ENCODE results near the gene RPA1. TPM values are rescaled to one million over a fixed set of nuclear protein-coding genes. Genes with fewer than 3 reads are reported as not detected.

The RPA1 gene
- total RNA-seq, 1 experiment from 2014 or later: 211 TPM

DNA sequence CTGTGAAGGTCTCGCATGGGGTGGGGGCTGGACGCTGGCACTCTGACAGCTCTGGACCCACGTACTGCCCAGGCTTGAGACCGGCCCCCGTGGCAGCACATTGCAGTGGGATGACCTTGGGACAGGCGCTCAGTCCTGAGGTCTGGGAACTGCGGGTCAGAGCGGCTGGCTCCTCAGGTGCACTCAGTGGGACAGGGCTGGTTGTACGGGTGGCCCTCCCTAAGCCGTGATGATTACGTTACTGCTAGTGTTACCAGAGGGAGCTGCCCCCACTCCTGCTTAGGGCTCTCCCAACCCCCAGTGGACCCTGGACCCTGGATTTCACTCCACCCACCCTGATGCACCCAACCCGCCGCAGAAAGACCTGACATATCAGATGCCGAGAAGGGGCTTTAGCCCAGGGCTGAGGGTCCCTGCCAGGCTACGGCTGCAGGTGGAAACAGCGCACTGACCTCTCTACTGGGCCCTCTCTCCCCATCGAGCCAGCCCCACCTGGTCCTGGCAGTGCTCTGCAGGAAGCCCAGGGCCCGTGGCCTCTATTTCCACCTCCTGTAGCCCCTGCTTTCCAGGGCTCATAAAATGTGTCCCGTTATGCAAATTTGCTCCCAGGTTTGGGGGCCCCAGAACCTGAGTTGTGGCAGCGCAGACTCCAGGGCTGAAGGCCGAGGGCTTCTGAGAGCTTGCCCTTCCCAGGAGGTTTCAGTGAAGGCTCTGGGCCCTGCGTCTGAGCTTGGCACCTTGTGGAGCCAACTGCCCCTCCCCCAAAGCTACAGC lies 118.1 kb downstream of the RPA1 start:
- BruUV-seq (replicated peaks): no TSS peak
- TF ChIP-seq, protein P1, sequence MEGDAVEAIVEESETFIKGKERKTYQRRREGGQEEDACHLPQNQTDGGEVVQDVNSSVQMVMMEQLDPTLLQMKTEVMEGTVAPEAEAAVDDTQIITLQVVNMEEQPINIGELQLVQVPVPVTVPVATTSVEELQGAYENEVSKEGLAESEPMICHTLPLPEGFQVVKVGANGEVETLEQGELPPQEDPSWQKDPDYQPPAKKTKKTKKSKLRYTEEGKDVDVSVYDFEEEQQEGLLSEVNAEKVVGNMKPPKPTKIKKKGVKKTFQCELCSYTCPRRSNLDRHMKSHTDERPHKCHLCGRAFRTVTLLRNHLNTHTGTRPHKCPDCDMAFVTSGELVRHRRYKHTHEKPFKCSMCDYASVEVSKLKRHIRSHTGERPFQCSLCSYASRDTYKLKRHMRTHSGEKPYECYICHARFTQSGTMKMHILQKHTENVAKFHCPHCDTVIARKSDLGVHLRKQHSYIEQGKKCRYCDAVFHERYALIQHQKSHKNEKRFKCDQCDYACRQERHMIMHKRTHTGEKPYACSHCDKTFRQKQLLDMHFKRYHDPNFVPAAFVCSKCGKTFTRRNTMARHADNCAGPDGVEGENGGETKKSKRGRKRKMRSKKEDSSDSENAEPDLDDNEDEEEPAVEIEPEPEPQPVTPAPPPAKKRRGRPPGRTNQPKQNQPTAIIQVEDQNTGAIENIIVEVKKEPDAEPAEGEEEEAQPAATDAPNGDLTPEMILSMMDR (conservative IDR thresholded peaks at IDR 0.05; ENCODE audit: low read depth, low read length): no peak
- no peak for TF ChIP-seq EZH2 (IDR thresholded peaks at IDR 0.05; ENCODE audit: borderline replicate concordance, low read depth, low read length, poor library complexity, severe bottlenecking)
- Histone ChIP-seq H3K27ac (ENCODE audit: low read depth, low read length, poor library complexity, severe bottlenecking) (no peak overlapping the region), H3K4me3 (ENCODE audit: low read depth, low read length, poor library complexity, severe bottlenecking) (no peak overlapping the region), H3K27me3 (replicated peaks; ENCODE audit: insufficient read depth, low read depth, low read length, poor library complexity) (no peaks in the 10 kb centered on the region), H3K4me1 (ENCODE audit: insufficient read depth, low read length, poor library complexity, severe bottlenecking) (no peaks in the 10 kb centered on the region), H3K9me3 (ENCODE audit: low read depth, low read length, poor library complexity, severe bottlenecking) (no peaks in the 10 kb centered on the region), H3K36me3 (ENCODE audit: insufficient read depth, low read length, poor library complexity, severe bottlenecking) (no peaks in the 10 kb centered on the region)
- POLR2A ChIA-PET (ENCODE audit: low non-redundant PET): no interaction called here
- CTCF ChIA-PET: no interaction called here
- DNase-seq (ENCODE audit: low spot score): no peak
- intact Hi-C loops (cut with micrococcal nuclease; ENCODE audit: unreplicated experiment): no loop called here

DNA sequence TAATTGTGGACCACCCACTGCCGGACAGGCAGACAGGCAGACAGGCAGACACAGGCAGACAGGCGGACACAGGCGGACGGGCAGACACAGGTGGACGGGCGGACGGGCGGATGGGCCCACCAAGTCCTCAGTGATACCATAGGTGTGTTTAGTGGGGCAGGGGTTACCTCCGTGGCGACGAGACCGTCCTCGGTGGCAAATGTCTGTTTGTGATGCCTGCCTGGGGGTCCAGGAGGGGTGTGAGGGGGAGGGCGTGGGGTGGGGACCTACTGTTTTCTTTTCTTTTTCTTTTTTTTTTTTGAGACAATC lies 118.7 kb downstream of the RPA1 start:
- POLR2A ChIA-PET (ENCODE audit: low non-redundant PET): no interaction called here
- TF ChIP-seq, protein P1 (conservative IDR thresholded peaks at IDR 0.05; ENCODE audit: low read depth, low read length): no peak
- TF ChIP-seq EZH2 (IDR thresholded peaks at IDR 0.05; ENCODE audit: borderline replicate concordance, low read depth, low read length, poor library complexity, severe bottlenecking): no peak
- H3K9me3 ChIP-seq (ENCODE audit: low read depth, low read length, poor library complexity, severe bottlenecking): no peaks in the 10 kb centered on the region
- no peaks in the 10 kb centered on the region for H3K36me3 ChIP-seq (ENCODE audit: insufficient read depth, low read length, poor library complexity, severe bottlenecking)
- intact Hi-C loops (cut with micrococcal nuclease; ENCODE audit: unreplicated experiment): no loop called here
- no peaks in the 10 kb centered on the region for H3K27me3 ChIP-seq (replicated peaks; ENCODE audit: insufficient read depth, low read depth, low read length, poor library complexity)
- DNase-seq (ENCODE audit: low spot score): no peak
- no TSS peak for BruUV-seq (replicated peaks)
- CTCF ChIA-PET: no interaction called here
- no peaks in the 10 kb centered on the region for H3K4me1 ChIP-seq (ENCODE audit: insufficient read depth, low read length, poor library complexity, severe bottlenecking)
- H3K4me3 ChIP-seq (ENCODE audit: low read depth, low read length, poor library complexity, severe bottlenecking): no peak overlapping the region
- H3K27ac ChIP-seq (ENCODE audit: low read depth, low read length, poor library complexity, severe bottlenecking): no peak overlapping the region

Other genes starting within 250 kb of the RPA1 start
- 0.06 and 1.2 TPM in 2 replicates for gene SLC43A2, start 201.2 kb upstream of the RPA1 start, total RNA-seq (2021)
- 0.24 TPM in 1 of 2 replicates, not detected in the other for gene SCARF1, start 184.3 kb upstream of the RPA1 start, total RNA-seq (2021)
- 0.73 and 1.6 TPM in 2 replicates for gene RILP, start 180.1 kb upstream of the RPA1 start, total RNA-seq (2021)
- gene PRPF8, start 145.1 kb upstream of the RPA1 start, total RNA-seq (2021): 439 and 450 TPM in 2 replicates
- gene TLCD2, start 119.6 kb upstream of the RPA1 start, total RNA-seq (2021): 2.1 and 4.2 TPM in 2 replicates
- 18.6 and 19.4 TPM in 2 replicates for gene WDR81, start 105.3 kb upstream of the RPA1 start, total RNA-seq (2021)
- gene SERPINF2, start 87.1 kb upstream of the RPA1 start, total RNA-seq (2021): 0.28 and 0.37 TPM in 2 replicates
- 47.8 and 91.0 TPM in 2 replicates for gene SERPINF1, start 67.9 kb upstream of the RPA1 start, total RNA-seq (2021)
- 28.1 and 31.6 TPM in 2 replicates for gene SMYD4, start 103 bp upstream of the RPA1 start, total RNA-seq (2021)
- gene RTN4RL1, start 195.3 kb downstream of the RPA1 start, total RNA-seq (2021): 0.80 and 1.0 TPM in 2 replicates
- 51.1 and 60.8 TPM in 2 replicates for gene DPH1, start 200.1 kb downstream of the RPA1 start, total RNA-seq (2021)
- gene OVCA2, start 212.0 kb downstream of the RPA1 start, total RNA-seq (2021): 30.7 and 33.1 TPM in 2 replicates
- gene HIC1, start 225.1 kb downstream of the RPA1 start, total RNA-seq (2021): 0.84 and 1.5 TPM in 2 replicates